ENCODE measurements around the gene SLC25A24.
A peak's percentile ranks its signal among the peaks of the same experiment; 100 is the strongest.

DNA sequence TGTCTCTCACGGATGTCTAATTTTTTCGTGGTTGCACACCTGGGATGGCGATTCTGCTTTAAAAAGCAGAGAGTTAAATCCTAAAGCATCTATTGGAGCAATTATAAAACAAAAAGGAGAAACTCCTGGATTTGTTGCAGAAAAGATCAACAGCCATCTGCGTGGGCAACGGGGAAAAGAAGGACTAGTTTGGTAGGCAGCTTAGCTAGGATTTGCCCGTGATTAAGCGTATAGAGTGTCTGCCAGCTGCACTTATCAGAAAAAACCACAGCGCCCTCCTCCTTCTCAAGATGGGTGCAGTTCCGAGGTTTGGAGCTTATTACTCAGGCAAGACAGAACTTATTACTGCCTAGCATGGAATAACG, 526 bp upstream of the SLC25A24 start:
- TF ChIP-seq EZH2phosphoT487 (IDR thresholded peaks at IDR 0.05; ENCODE audit: borderline replicate concordance) (no peak), ZFX (IDR thresholded peaks at IDR 0.05) (no peak), POLR2A (IDR thresholded peaks at IDR 0.05; ENCODE audit: borderline replicate concordance, extremely low read depth, insufficient read depth, insufficient read length) (no peak), EGR1 (IDR thresholded peaks at IDR 0.05; ENCODE audit: low read depth) (no peak), MAX (IDR thresholded peaks at IDR 0.05) (no peak), FOSL1 (IDR thresholded peaks at IDR 0.05; ENCODE audit: low read depth) (no peak), POLR2AphosphoS5 (IDR thresholded peaks at IDR 0.05; ENCODE audit: low read depth, low read length) (no peak; the same call in 1 of the 2 replicates), EZH2 (IDR thresholded peaks at IDR 0.05) (no peak), SP1 (IDR thresholded peaks at IDR 0.05; ENCODE audit: low read depth) (no peak), ELF1 (IDR thresholded peaks at IDR 0.05; ENCODE audit: borderline replicate concordance, low read depth) (no peak)
- TF ChIP-seq, protein P1, sequence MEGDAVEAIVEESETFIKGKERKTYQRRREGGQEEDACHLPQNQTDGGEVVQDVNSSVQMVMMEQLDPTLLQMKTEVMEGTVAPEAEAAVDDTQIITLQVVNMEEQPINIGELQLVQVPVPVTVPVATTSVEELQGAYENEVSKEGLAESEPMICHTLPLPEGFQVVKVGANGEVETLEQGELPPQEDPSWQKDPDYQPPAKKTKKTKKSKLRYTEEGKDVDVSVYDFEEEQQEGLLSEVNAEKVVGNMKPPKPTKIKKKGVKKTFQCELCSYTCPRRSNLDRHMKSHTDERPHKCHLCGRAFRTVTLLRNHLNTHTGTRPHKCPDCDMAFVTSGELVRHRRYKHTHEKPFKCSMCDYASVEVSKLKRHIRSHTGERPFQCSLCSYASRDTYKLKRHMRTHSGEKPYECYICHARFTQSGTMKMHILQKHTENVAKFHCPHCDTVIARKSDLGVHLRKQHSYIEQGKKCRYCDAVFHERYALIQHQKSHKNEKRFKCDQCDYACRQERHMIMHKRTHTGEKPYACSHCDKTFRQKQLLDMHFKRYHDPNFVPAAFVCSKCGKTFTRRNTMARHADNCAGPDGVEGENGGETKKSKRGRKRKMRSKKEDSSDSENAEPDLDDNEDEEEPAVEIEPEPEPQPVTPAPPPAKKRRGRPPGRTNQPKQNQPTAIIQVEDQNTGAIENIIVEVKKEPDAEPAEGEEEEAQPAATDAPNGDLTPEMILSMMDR (IDR thresholded peaks at IDR 0.05 in 2 of 3, conservative IDR thresholded peaks at IDR 0.05 in 1 of 3; ENCODE audit: borderline replicate concordance in 1 of 3, insufficient read depth in 1 of 3, low read depth in 2 of 3, low read length in 2 of 3), result peak; percentile 17 to 40 (median 31); a peak in 3 of 6 replicates
- TF ChIP-seq, protein P2, sequence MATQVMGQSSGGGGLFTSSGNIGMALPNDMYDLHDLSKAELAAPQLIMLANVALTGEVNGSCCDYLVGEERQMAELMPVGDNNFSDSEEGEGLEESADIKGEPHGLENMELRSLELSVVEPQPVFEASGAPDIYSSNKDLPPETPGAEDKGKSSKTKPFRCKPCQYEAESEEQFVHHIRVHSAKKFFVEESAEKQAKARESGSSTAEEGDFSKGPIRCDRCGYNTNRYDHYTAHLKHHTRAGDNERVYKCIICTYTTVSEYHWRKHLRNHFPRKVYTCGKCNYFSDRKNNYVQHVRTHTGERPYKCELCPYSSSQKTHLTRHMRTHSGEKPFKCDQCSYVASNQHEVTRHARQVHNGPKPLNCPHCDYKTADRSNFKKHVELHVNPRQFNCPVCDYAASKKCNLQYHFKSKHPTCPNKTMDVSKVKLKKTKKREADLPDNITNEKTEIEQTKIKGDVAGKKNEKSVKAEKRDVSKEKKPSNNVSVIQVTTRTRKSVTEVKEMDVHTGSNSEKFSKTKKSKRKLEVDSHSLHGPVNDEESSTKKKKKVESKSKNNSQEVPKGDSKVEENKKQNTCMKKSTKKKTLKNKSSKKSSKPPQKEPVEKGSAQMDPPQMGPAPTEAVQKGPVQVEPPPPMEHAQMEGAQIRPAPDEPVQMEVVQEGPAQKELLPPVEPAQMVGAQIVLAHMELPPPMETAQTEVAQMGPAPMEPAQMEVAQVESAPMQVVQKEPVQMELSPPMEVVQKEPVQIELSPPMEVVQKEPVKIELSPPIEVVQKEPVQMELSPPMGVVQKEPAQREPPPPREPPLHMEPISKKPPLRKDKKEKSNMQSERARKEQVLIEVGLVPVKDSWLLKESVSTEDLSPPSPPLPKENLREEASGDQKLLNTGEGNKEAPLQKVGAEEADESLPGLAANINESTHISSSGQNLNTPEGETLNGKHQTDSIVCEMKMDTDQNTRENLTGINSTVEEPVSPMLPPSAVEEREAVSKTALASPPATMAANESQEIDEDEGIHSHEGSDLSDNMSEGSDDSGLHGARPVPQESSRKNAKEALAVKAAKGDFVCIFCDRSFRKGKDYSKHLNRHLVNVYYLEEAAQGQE (IDR thresholded peaks at IDR 0.05; ENCODE audit: low read depth), result no peak
